ENCODE measurements around the gene CCDC180.
"Not testable (repeated sequence)": the region's sequence is repeated elsewhere in the genome, so short reads cannot be mapped to it uniquely, and the experiment has no call there.

CCDC180 gene

GRCh38 chr9:97321251-97321650, 13.8 kb downstream of the CCDC180 start:
- TF ChIP-seq, protein P1, sequence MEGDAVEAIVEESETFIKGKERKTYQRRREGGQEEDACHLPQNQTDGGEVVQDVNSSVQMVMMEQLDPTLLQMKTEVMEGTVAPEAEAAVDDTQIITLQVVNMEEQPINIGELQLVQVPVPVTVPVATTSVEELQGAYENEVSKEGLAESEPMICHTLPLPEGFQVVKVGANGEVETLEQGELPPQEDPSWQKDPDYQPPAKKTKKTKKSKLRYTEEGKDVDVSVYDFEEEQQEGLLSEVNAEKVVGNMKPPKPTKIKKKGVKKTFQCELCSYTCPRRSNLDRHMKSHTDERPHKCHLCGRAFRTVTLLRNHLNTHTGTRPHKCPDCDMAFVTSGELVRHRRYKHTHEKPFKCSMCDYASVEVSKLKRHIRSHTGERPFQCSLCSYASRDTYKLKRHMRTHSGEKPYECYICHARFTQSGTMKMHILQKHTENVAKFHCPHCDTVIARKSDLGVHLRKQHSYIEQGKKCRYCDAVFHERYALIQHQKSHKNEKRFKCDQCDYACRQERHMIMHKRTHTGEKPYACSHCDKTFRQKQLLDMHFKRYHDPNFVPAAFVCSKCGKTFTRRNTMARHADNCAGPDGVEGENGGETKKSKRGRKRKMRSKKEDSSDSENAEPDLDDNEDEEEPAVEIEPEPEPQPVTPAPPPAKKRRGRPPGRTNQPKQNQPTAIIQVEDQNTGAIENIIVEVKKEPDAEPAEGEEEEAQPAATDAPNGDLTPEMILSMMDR (conservative IDR thresholded peaks at IDR 0.05; ENCODE audit: control insufficient read depth, insufficient read depth, low read depth, low read length): no peak
- no peak overlapping the region for H3K4me3 ChIP-seq (ENCODE audit: control insufficient read depth, low read depth, low read length)
- DNase-seq (ENCODE audit: low read depth): no peak

DNA sequence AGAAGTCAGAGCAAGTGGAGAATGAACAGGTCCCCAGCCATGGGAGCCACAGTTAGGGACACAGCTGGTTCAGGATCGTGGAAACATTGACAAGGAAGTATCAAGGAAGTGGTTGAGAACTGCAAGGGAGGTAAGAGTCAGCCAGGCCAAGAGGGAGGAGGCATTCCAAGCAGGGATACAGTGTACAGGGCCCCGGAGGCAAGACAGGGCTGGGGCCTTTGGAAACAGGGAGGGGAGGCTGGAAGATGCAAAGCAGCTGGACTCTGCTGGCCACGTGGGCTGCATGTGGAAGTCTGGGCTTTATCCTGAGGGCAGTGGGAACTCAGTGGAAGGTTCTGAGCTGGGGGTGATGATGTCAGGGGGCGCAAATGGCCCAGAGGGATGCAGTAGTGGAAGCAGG, 14.2 kb downstream of the CCDC180 start:
- TF ChIP-seq, protein P1 (conservative IDR thresholded peaks at IDR 0.05; ENCODE audit: control insufficient read depth, insufficient read depth, low read depth, low read length): no peak
- DNase-seq (ENCODE audit: low read depth): no peak
- no peak overlapping the region for H3K4me3 ChIP-seq (ENCODE audit: control insufficient read depth, low read depth, low read length)

- TF ChIP-seq, protein P1 (conservative IDR thresholded peaks at IDR 0.05; ENCODE audit: control insufficient read depth, insufficient read depth, low read depth, low read length): no peak
These were observed 14.6 kb downstream of the CCDC180 start for GRCh38 chr9:97322105-97322504.

GRCh38 chr9:97324954-97325353, 17.5 kb downstream of the CCDC180 start:
- no peak overlapping the region for H3K4me3 ChIP-seq (ENCODE audit: control insufficient read depth, low read depth, low read length)
- no peak for DNase-seq (ENCODE audit: low read depth)
- TF ChIP-seq, protein P1 (conservative IDR thresholded peaks at IDR 0.05; ENCODE audit: control insufficient read depth, insufficient read depth, low read depth, low read length): no peak

More at GRCh38 chr9:97322105-97322504, 14.6 kb downstream of the CCDC180 start:
- DNase-seq (ENCODE audit: low read depth): no peak
- H3K4me3 ChIP-seq (ENCODE audit: control insufficient read depth, low read depth, low read length): no peak overlapping the region

GRCh38 chr9:97327562-97327961, 20.1 kb downstream of the CCDC180 start:
- TF ChIP-seq, protein P1 (conservative IDR thresholded peaks at IDR 0.05; ENCODE audit: control insufficient read depth, insufficient read depth, low read depth, low read length): no peak
- DNase-seq (ENCODE audit: low read depth): no peak
- H3K4me3 ChIP-seq (ENCODE audit: control insufficient read depth, low read depth, low read length): no peak overlapping the region

DNA sequence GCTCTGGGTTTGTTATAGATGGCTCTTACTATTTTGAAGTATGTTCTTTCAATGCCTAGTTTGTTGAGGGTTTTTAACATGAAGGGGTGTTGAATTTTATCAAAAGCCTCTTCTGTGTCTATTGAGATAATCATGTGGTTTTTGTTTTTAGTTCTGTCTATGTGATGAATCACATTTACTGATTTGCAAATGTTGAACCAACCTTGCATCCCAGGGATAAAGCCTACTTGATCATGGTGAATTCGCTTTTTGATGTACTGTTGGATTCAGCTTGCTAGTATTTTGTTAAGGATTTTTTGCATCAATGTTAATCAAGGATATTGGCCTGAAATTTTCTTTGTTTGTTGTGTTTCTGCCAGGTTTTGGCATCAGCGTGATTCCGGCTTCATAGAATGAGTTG, 25.5 kb downstream of the CCDC180 start:
- no peak for DNase-seq (ENCODE audit: low read depth)
- H3K4me3 ChIP-seq (ENCODE audit: control insufficient read depth, low read depth, low read length): no peak overlapping the region
- TF ChIP-seq, protein P1 (conservative IDR thresholded peaks at IDR 0.05; ENCODE audit: control insufficient read depth, insufficient read depth, low read depth, low read length): no peak

GRCh38 chr9:97335622-97336021, 28.2 kb downstream of the CCDC180 start:
- DNase-seq (ENCODE audit: low read depth); H3K4me3 ChIP-seq (ENCODE audit: control insufficient read depth, low read depth, low read length): not testable (repeated sequence)
